ENCODE data around the gene GGTLC3. TPM values are rescaled to one million over a fixed set of nuclear protein-coding genes. Genes with fewer than 3 reads are reported as not detected.
"Not testable (repeated sequence)": the region's sequence is repeated elsewhere in the genome, so short reads cannot be mapped to it uniquely, and the experiment has no call there.

GGTLC3 gene
- not detected for total RNA-seq
- total RNA-seq (2013), result not detected

DNA sequence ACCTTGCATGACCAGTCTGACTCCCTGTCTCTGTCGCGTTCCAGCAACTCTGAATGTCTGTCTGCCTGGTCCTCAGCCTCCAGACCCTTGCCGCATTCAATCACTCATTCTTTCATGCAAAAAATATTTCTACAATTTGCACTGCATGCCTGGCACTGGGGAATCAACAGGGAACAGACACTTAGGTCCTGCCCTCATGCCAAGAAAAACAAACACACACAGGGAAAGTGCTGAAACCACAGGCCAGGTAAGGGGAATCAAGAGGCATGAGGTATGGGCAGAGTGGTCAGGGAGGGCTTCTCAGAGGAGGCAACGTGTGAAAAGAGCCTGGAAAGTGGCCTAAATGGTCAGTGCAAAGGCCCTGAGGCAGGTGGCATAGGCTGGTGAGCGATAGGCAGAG is at the start of gene GGTLC3:
GGTLC3 (minus strand) TSS at position 101 of the 400 bp plus-strand sequence. CDS start 264 bp downstream, outside the sequence.
- H3K36me3 Mint-ChIP-seq; H3K27ac ChIP-seq (ENCODE audit: low read length); intact Hi-C loops (cut with micrococcal nuclease); H3K9me3 ChIP-seq (ENCODE audit: control insufficient read depth, insufficient read depth, low read length); ATAC-seq; DNase-seq; H3K27ac Mint-ChIP-seq; H3K36me3 ChIP-seq (ENCODE audit: control insufficient read depth, insufficient read depth, low read length); H3K9me3 Mint-ChIP-seq; H3K4me1 ChIP-seq (ENCODE audit: control insufficient read depth, insufficient read depth, low read length); H3K4me3 Mint-ChIP-seq; H3K27me3 ChIP-seq (ENCODE audit: control insufficient read depth, insufficient read depth, low read length); H3K4me1 Mint-ChIP-seq; H3K27me3 Mint-ChIP-seq (ENCODE audit: low read depth in 2 of 2); H3K4me3 ChIP-seq (ENCODE audit: low read length): not testable (repeated sequence)
- WGBS (ENCODE audit: insufficient coverage), result no CpG with 5 or more reads among the region's 5 CpGs

DNA sequence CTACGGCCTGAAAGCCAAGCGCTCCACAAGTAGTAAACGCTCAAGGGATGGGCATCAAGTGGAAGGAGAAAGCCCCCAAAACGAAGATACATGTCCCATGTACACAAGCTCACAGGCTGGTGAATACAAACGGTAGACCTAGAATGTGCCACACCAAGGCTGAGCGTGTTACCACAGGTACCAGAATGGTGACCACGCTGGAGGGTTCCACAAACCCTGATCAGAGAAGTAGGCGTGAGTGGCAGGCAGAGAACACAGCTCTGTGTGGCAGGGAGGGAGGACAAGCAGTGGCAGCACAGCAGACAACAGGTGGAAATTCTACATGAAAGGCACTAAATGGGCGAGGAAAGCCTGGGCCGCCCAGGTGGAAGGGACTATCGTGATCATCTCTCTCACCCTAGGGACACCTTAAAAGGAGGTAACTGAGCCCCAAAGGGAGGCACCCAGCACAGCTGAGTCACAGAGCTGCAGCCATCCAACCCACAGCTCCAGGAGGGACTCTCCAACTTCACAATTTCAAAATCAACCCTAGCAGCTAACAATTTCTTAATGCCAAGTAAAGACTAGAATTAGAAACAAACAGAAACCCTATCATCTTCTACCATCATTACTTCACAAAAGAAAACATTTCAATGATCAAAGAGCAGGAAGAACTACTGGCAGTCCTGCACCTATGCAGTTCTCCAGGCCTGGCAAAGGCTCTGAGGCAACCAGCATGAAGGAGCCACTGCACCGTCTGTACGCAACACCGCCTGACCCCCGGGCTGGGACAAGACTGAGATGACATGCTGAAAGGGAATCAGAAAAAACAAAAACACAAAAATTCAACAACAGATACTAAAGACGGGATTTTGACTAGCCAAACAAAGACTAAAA is 42.4 kb upstream of the GGTLC3 start:
- H3K4me3 ChIP-seq (ENCODE audit: low read length); H3K4me1 ChIP-seq (ENCODE audit: control insufficient read depth, insufficient read depth, low read length); H3K27ac ChIP-seq (ENCODE audit: low read length); H3K36me3 ChIP-seq (ENCODE audit: control insufficient read depth, insufficient read depth, low read length); H3K27me3 ChIP-seq (ENCODE audit: control insufficient read depth, insufficient read depth, low read length); intact Hi-C loops (cut with micrococcal nuclease); H3K4me3 Mint-ChIP-seq; H3K4me1 Mint-ChIP-seq; H3K27me3 Mint-ChIP-seq (ENCODE audit: low read depth in 2 of 2); H3K36me3 Mint-ChIP-seq; DNase-seq; H3K9me3 Mint-ChIP-seq; H3K27ac Mint-ChIP-seq; H3K9me3 ChIP-seq (ENCODE audit: control insufficient read depth, insufficient read depth, low read length): not testable (repeated sequence)
- peak in 2 of 3 donors; percentile 46 to 55 for ATAC-seq
- WGBS (ENCODE audit: insufficient coverage), result no CpG with 5 or more reads among the region's 16 CpGs

DNA sequence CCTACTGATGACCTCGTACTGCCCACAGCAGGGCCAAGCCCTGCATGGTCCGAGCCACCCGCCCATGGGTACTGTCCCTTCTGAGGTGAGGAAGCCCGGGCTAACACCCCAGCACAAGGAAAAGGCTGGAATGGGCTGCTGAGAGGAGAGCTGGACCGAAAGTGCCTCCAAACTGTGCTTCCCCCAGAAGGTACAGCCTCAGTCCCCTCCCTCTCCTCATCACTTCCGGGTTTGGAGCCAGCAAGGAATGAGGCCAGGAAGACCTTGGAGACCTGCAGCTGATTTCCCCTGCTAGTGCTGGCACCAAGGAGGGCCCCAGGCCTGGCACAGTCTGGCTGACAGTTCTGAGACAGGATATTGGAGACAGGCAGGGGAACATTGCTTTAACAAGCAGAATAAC is 41.0 kb upstream of the GGTLC3 start:
- no CpG with 5 or more reads among the region's 6 CpGs for WGBS (ENCODE audit: insufficient coverage)
- DNase-seq; ATAC-seq; H3K9me3 Mint-ChIP-seq; intact Hi-C loops (cut with micrococcal nuclease); H3K27ac Mint-ChIP-seq; H3K4me1 ChIP-seq (ENCODE audit: control insufficient read depth, insufficient read depth, low read length); H3K4me3 ChIP-seq (ENCODE audit: low read length); H3K36me3 Mint-ChIP-seq; H3K27me3 ChIP-seq (ENCODE audit: control insufficient read depth, insufficient read depth, low read length); H3K4me3 Mint-ChIP-seq; H3K4me1 Mint-ChIP-seq; H3K36me3 ChIP-seq (ENCODE audit: control insufficient read depth, insufficient read depth, low read length); H3K9me3 ChIP-seq (ENCODE audit: control insufficient read depth, insufficient read depth, low read length); H3K27me3 Mint-ChIP-seq (ENCODE audit: low read depth in 2 of 2); H3K27ac ChIP-seq (ENCODE audit: low read length): not testable (repeated sequence)

DNA sequence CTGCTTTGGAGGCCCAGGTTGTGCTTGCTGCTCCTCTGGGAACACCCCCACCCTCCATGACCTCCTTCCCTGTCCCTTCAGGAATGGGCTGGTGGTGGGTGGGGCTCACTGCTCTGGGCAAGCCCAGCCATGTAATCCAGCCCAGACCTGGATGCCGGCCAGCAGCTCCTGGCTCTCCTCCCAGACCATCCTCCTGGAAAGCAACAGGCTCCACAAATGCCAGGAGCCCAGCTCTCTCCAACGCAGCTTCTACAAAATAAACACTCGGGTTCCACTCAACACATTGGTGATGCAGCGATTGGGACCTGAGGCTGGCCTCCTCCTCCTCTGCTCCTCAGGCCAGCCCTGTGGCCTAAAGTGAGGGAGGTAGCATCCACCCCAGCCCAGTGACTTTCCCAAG is 40.6 kb upstream of the GGTLC3 start:
- WGBS (ENCODE audit: insufficient coverage), result no CpG with 5 or more reads among the region's 4 CpGs
- DNase-seq; ATAC-seq; H3K4me3 Mint-ChIP-seq; H3K27ac Mint-ChIP-seq; H3K27ac ChIP-seq (ENCODE audit: low read length); H3K9me3 Mint-ChIP-seq; intact Hi-C loops (cut with micrococcal nuclease); H3K9me3 ChIP-seq (ENCODE audit: control insufficient read depth, insufficient read depth, low read length); H3K4me1 Mint-ChIP-seq; H3K27me3 ChIP-seq (ENCODE audit: control insufficient read depth, insufficient read depth, low read length); H3K36me3 Mint-ChIP-seq; H3K4me1 ChIP-seq (ENCODE audit: control insufficient read depth, insufficient read depth, low read length); H3K4me3 ChIP-seq (ENCODE audit: low read length); H3K36me3 ChIP-seq (ENCODE audit: control insufficient read depth, insufficient read depth, low read length); H3K27me3 Mint-ChIP-seq (ENCODE audit: low read depth in 2 of 2): not testable (repeated sequence)

DNA sequence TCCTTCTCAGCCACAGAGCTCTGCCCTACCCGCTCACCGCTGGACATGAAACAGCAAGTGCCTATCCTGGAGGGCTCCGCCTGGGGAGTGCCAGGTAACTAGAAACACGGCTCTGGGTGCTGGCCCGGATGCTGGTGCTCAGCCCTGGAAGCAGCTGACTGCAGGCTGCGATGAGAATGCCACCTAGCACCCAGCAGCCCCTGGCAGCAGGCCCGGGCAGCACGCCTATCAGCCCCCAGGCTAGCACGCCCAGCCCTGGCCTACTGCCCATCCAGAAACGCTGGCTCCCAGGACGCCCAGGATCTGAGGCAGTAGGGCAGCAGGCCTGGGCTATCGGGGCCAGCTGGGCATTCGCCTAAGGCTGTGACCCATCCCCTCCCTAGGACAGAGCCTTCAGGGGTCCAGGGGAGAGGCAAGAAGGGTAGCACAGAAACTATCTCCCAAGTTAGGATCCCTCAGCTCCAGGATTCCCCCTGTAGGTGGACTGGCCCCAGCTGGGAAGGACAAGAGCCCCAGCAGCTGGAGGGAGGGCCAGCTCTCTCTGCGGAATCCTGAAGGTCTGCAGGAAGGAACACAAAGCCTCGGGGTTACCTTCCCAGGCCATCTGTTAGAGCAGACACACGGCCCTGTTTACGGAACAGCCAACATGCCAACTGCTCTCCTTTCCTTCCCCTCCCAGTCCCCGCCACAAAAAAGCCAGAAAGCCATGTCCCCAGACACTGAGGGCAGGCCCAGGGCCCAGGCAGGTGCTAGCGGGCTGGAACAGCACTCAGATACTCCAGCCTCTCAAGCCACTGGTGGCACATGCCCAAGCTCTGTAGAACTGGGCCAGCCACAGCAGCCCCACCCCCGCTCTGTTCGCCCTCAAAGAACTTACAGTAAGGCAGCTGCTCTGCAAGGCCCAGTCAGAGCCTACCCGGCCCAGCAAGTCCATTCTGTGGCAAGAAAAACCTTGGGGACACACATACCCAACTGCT is 36.6 kb upstream of the GGTLC3 start:
- H3K27ac Mint-ChIP-seq; H3K9me3 Mint-ChIP-seq; H3K36me3 ChIP-seq (ENCODE audit: control insufficient read depth, insufficient read depth, low read length); ATAC-seq; H3K4me1 Mint-ChIP-seq; intact Hi-C loops (cut with micrococcal nuclease); H3K27me3 Mint-ChIP-seq (ENCODE audit: low read depth in 2 of 2); H3K27me3 ChIP-seq (ENCODE audit: control insufficient read depth, insufficient read depth, low read length); H3K4me3 ChIP-seq (ENCODE audit: low read length); H3K4me1 ChIP-seq (ENCODE audit: control insufficient read depth, insufficient read depth, low read length); DNase-seq; H3K4me3 Mint-ChIP-seq; H3K9me3 ChIP-seq (ENCODE audit: control insufficient read depth, insufficient read depth, low read length); H3K36me3 Mint-ChIP-seq; H3K27ac ChIP-seq (ENCODE audit: low read length): not testable (repeated sequence)
- WGBS (ENCODE audit: insufficient coverage), result no CpG with 5 or more reads among the region's 22 CpGs

DNA sequence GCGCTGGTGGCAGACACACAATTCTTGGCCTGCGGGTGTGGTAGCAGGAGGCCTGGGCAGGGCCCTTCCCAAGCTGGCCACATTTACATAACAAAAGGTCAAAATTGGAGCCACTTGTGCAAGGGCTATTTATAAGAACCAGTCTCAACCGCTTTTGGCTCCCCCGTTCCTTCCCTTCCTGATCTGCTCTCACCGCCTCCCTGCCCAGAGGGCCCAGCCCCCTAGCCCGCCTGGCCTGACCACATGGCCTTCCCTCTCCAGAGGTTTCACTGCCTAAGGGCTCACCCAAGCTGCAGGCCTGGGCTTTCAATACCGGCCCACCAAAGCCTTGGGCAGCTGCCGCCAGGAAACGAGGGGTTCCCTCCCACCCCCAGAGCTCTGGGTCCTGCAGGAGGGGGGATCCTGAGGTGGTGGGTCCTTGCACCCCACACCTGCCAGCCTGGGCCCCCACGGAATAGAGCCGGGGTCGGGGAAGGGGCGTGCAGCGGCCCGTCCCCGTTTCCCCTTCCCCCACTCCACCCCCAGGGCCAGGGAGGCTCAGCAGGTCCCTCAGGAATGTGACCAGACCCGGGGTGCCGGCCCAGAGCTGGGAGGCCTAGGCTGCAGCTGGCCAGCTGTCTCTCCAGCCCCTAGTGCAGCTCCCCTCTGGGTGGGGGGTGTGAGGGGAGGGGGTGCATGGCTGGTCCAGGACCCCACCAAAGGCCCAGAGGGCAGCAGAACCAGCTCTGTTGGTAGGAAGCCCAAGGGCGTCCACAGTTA is 35.1 kb upstream of the GGTLC3 start:
- ATAC-seq; H3K27ac Mint-ChIP-seq; H3K9me3 Mint-ChIP-seq; H3K4me3 Mint-ChIP-seq; H3K4me3 ChIP-seq (ENCODE audit: low read length); H3K36me3 Mint-ChIP-seq; H3K4me1 Mint-ChIP-seq; DNase-seq; H3K9me3 ChIP-seq (ENCODE audit: control insufficient read depth, insufficient read depth, low read length); H3K27ac ChIP-seq (ENCODE audit: low read length); H3K4me1 ChIP-seq (ENCODE audit: control insufficient read depth, insufficient read depth, low read length); intact Hi-C loops (cut with micrococcal nuclease); H3K27me3 Mint-ChIP-seq (ENCODE audit: low read depth in 2 of 2); H3K36me3 ChIP-seq (ENCODE audit: control insufficient read depth, insufficient read depth, low read length); H3K27me3 ChIP-seq (ENCODE audit: control insufficient read depth, insufficient read depth, low read length): not testable (repeated sequence)
- WGBS (ENCODE audit: insufficient coverage), result no CpG with 5 or more reads among the region's 19 CpGs

GRCh38 chr22:18551046-18551445 is 33.1 kb upstream of the GGTLC3 start:
- H3K9me3 ChIP-seq (ENCODE audit: control insufficient read depth, insufficient read depth, low read length); H3K4me3 ChIP-seq (ENCODE audit: low read length); DNase-seq; H3K4me1 Mint-ChIP-seq; H3K27ac Mint-ChIP-seq; H3K4me1 ChIP-seq (ENCODE audit: control insufficient read depth, insufficient read depth, low read length); H3K36me3 Mint-ChIP-seq; ATAC-seq; H3K27me3 ChIP-seq (ENCODE audit: control insufficient read depth, insufficient read depth, low read length); intact Hi-C loops (cut with micrococcal nuclease); H3K4me3 Mint-ChIP-seq; H3K9me3 Mint-ChIP-seq; H3K27ac ChIP-seq (ENCODE audit: low read length); H3K27me3 Mint-ChIP-seq (ENCODE audit: low read depth in 2 of 2); H3K36me3 ChIP-seq (ENCODE audit: control insufficient read depth, insufficient read depth, low read length): not testable (repeated sequence)
- 92% methylated on average over 2 of the region's 7 CpGs for WGBS (ENCODE audit: insufficient coverage)

All from natural killer cell (primary cell).